ENCODE data around the gene POMT2. TPM values are rescaled to one million over a fixed set of nuclear protein-coding genes. Genes with fewer than 3 reads are reported as not detected.

POMT2 gene
- total RNA-seq, 2 donors from 2014 or later: 13.0 to 37.7 TPM

DNA sequence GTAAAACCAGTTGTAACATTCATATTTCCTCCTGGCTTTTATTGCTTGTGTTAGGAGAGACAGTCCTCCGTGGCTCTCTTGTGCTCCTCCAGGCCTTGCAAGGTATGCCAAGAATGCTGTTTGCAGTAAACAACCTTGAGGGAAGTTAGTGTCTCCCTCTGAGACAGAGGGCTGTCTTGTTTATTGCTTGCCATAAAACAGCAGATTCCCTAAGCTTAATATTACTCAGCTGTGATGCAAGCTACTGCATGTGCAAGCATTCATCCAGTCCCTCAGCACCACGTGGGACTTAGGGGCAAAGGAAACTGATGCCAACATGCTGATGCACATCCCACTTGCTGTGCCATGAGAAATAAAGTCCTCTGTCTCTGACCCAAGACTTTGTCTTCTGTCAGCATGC lies 6.6 kb downstream of the POMT2 start:
- intact Hi-C loops (cut with DNase I): no loop called here
- H3K4me1 ChIP-seq: peaks cover 6% of the 10 kb centered on the region
- no peak overlapping the region for H3K4me3 ChIP-seq
- TF ChIP-seq, protein P1, sequence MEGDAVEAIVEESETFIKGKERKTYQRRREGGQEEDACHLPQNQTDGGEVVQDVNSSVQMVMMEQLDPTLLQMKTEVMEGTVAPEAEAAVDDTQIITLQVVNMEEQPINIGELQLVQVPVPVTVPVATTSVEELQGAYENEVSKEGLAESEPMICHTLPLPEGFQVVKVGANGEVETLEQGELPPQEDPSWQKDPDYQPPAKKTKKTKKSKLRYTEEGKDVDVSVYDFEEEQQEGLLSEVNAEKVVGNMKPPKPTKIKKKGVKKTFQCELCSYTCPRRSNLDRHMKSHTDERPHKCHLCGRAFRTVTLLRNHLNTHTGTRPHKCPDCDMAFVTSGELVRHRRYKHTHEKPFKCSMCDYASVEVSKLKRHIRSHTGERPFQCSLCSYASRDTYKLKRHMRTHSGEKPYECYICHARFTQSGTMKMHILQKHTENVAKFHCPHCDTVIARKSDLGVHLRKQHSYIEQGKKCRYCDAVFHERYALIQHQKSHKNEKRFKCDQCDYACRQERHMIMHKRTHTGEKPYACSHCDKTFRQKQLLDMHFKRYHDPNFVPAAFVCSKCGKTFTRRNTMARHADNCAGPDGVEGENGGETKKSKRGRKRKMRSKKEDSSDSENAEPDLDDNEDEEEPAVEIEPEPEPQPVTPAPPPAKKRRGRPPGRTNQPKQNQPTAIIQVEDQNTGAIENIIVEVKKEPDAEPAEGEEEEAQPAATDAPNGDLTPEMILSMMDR (IDR thresholded peaks at IDR 0.05): no peak
- H3K9ac ChIP-seq (ENCODE audit: low read depth in 2 of 2, low read length in 2 of 2): no peak overlapping the region
- no peak overlapping the region for H3K27ac ChIP-seq
- no peak for DNase-seq
- no peaks in the 10 kb centered on the region for H3K27me3 ChIP-seq
- H3K9me3 ChIP-seq: no peaks in the 10 kb centered on the region
- H3K36me3 ChIP-seq: no peaks in the 10 kb centered on the region

DNA sequence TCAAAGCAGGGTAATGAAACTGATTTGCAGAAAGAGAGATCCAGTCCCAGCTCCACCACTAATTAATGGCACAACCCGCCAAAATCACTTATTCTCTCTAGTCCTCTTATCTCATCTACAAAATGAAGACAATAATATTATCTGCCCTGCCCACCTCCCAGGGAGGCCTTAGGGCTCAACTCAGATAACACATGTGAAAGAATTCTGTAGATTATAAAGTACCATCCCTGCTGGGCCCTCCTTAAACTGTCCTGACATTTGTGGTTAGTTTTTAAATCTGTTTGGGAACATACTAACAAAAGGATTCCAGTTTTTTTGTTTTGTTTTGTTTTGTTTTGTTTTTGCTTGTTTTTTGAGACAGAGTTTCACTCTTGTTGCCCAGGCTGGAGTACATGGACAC lies 7.3 kb downstream of the POMT2 start:
- Histone ChIP-seq H3K4me3 (no peak overlapping the region), H3K9me3 (no peaks in the 10 kb centered on the region), H3K27me3 (no peaks in the 10 kb centered on the region), H3K36me3 (no peaks in the 10 kb centered on the region), H3K4me1 (peaks cover 6% of the 10 kb centered on the region), H3K9ac (ENCODE audit: low read depth in 2 of 2, low read length in 2 of 2) (no peak overlapping the region), H3K27ac (no peak overlapping the region)
- intact Hi-C loops (cut with DNase I): no loop called here
- TF ChIP-seq, protein P1 (IDR thresholded peaks at IDR 0.05): no peak
- no peak for DNase-seq

DNA sequence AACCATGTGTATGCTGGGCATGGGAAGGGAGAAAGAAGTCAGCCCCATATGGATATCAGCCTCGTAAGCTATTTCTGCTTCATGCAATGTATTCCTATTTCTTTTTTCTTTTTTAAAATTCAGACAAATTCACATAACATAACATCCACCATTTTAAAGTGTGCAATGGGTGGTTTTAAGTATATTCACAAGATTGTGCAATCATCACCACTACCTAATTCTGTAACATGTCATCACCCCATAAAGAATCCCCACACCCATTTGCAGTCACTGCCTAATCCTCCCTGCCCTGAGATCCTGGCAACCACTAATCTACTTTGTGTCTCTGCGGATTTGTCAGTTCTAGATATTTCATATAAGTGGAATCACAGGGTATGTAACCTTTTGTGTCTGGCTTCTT lies 9.5 kb downstream of the POMT2 start:
- Histone ChIP-seq H3K4me3 (no peak overlapping the region), H3K9ac (ENCODE audit: low read depth in 2 of 2, low read length in 2 of 2) (no peak overlapping the region), H3K4me1 (peaks cover 6% of the 10 kb centered on the region), H3K9me3 (no peaks in the 10 kb centered on the region), H3K27me3 (no peaks in the 10 kb centered on the region), H3K27ac (no peak overlapping the region), H3K36me3 (no peaks in the 10 kb centered on the region)
- intact Hi-C loops (cut with DNase I): no loop called here
- TF ChIP-seq, protein P1 (IDR thresholded peaks at IDR 0.05): no peak
- no peak for DNase-seq

DNA sequence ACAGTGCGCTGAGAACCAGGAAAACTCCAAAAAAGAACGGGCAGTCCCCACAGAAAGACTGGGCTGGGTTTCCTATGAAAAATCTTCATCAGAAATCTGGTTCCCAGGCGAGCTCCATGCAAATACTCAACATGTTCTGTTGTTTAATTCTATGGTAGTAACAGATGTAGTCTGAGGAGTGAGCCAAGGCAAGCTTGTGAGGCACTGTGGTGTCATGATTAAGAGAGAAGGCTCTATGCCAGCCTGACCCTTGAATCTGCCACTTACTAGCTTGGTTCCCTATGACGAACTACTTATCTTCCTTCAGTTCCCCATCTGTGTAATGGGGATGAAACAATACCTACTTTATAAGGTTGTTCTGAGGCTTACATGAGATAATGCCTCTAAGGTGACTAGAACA lies 10.7 kb downstream of the POMT2 start:
- intact Hi-C loops (cut with DNase I): no loop called here
- Histone ChIP-seq H3K9me3 (no peaks in the 10 kb centered on the region), H3K27ac (no peak overlapping the region), H3K9ac (ENCODE audit: low read depth in 2 of 2, low read length in 2 of 2) (no peak overlapping the region), H3K36me3 (no peaks in the 10 kb centered on the region), H3K4me1 (peaks cover 6% of the 10 kb centered on the region), H3K4me3 (no peak overlapping the region), H3K27me3 (no peaks in the 10 kb centered on the region)
- DNase-seq: no peak
- TF ChIP-seq, protein P1 (IDR thresholded peaks at IDR 0.05): no peak

DNA sequence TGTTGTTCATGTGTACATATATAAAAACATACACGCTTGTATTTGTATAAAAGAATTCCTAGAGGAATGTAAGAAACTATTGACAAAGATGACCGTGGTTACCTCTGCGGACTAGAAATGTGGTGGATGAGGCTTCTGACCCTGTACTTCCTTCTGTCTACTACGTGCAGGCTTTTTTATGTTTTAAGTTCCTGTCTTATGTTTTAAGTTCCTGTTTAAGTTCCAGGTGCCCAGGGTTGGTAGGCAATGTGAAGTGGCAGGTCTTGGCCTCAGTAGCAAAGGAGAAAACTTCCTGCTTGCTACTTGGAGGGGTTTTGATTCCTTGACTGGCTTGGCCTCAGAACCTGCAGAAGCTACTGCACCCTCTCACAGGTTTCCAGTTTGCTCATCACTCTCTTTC lies 11.6 kb downstream of the POMT2 start:
- intact Hi-C loops (cut with DNase I): no loop called here
- Histone ChIP-seq H3K36me3 (no peaks in the 10 kb centered on the region), H3K27me3 (no peaks in the 10 kb centered on the region), H3K9me3 (no peaks in the 10 kb centered on the region), H3K4me1 (peaks cover 1% of the 10 kb centered on the region), H3K27ac (no peak overlapping the region), H3K4me3 (no peak overlapping the region), H3K9ac (ENCODE audit: low read depth in 2 of 2, low read length in 2 of 2) (no peak overlapping the region)
- TF ChIP-seq, protein P1 (IDR thresholded peaks at IDR 0.05): no peak
- DNase-seq: no peak

Data from colonic mucosa (tissue), 4 donors.